T-helper 2 cell treated with Interferon-gamma antibody and Interleukin-4, amounts not matched to agents 100 ng/mL and 5 ng/mL, for 36 hours (primary cell): ENCODE results near the gene CHPF. TPM values are rescaled to one million over a fixed set of nuclear protein-coding genes. Genes with fewer than 3 reads are reported as not detected.

Source experiments
- intact Hi-C: fragments of 100-400 bp; cut with micrococcal nuclease; formaldehyde crosslinking; loops from one replicate; pipeline ENCODE4 v1.15.1; 2023
- total RNA-seq: library from RNA; stranded (reverse); gene quantifications from 2 replicates; pipeline ENCODE4 v1.2.3, GENCODE V29; 2022

The CHPF gene
- total RNA-seq, 1 donor from 2014 or later: 13.4 TPM

DNA sequence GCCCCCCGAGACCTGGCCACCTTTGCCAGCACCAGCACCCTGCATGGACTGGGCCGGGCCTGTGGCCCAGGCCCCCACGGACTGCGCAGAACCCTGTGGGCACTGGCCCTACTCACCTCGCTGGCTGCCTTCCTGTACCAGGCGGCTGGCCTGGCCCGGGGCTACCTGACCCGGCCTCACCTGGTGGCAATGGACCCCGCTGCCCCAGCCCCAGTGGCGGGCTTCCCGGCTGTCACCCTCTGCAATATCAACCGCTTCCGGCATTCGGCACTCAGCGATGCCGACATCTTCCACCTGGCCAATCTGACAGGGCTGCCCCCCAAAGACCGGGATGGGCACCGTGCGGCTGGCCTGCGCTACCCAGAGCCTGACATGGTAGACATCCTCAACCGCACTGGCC, 28.8 kb downstream of the CHPF start:
- intact Hi-C loops: no loop called here

GRCh38 chr2:219514196-219514761, 29.3 kb downstream of the CHPF start, which contains the start of gene ASIC4:
Gene ASIC4, plus strand, starts transcription at chr2:219514482. Its CDS starts 243 bp downstream, at chr2:219514725.
- intact Hi-C loops: no loop called here

DNA sequence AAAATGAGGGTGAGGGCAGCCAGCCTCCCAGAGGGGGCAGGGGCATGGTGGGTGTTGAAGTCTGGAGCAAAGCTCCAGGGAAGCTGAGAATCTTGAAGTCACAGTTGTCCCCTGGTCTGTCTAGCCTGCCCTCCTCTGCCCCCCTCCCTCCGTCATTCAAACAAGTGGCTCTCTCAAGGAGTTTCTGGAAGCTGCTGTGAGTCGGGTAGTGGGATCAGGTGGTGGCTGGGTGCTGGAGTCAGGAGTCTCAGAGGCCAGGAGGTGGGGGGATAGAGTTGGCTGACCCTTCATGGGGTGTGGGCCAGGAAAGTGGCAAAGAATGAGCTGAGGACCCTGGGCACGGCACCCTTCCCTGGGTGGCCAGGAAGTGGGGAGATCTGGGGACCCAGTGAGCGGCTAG, 29.8 kb downstream of the CHPF start:
- intact Hi-C loops: no loop called here

- intact Hi-C loops: no loop called here
Observed at GRCh38 chr2:219512524-219513216, 30.9 kb downstream of the CHPF start.

DNA sequence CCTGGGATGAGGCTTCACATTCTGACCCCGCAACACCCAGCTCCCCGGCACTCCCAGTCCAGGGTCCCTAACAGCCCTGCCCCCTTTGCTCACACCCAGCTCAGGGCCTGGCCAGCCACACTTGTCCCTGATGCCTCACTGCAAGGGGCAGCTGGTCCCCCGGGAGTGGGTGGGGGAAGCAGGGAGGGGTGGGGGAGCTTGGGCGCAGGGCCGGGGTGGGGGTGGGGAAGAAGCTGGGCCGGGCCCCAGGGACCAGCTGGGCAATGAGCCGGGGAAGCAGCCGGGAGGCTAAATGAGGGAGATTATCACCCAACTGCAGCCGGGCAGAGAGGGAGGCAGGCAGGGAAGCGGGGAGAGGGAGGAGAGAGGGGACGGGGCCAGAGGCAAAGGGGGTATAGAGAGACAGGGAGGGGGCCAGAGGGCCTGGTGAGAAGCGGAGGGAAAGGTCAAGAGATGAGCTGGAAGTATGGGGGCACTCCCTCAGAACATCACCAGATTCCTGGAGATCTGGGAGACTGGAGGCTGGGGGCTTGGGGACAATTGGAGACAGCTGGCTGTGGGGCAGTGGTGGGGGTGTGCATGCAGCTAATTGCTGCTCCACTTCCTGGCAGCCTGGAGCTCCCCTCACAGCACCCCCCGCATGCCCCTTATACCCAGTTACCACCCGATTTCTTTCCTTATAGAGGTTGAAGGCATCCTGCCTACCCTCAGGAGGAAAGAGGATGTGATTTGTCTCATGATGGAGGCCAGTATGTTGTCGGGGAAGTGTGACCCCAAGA, 31.9 kb downstream of the CHPF start:
- intact Hi-C loops: no loop called here

DNA sequence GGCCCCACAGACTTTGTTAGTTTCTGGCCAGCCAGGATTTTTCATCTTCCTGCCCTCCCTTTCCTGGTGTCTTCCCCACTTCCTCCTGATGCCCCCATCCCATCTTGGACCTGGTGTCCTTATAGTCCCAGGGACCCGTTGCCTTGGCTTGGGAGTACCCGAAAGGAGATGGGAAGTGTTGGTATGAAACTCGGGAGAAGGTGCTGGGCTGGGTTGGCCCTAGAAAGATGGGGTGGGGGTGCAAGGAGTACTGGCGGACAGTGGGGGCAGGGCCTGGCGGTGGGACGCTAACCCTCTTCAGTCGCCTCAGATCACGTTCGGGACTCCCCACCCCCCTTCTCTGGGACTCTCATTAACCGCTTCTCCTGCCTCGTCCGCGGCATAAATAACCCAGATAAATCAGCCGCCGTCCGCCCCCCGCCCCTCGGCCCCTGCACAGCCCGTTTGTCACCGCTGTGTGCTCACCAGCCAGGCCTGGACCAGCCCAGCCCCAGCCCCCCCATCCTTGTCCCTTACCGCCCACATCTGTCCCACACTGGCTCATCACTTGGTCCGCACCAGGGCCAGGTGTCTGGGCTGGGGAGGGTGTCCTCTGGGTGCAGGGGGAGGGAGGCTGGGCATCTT, 33.0 kb downstream of the CHPF start:
- intact Hi-C loops: no loop called here

GRCh38 chr2:219509780-219510511, 33.7 kb downstream of the CHPF start:
- intact Hi-C loops: loop anchor here (1.0 kb wide), 1 partner anchor 12 kb away; the partner anchor contains the start of gene GMPPA

DNA sequence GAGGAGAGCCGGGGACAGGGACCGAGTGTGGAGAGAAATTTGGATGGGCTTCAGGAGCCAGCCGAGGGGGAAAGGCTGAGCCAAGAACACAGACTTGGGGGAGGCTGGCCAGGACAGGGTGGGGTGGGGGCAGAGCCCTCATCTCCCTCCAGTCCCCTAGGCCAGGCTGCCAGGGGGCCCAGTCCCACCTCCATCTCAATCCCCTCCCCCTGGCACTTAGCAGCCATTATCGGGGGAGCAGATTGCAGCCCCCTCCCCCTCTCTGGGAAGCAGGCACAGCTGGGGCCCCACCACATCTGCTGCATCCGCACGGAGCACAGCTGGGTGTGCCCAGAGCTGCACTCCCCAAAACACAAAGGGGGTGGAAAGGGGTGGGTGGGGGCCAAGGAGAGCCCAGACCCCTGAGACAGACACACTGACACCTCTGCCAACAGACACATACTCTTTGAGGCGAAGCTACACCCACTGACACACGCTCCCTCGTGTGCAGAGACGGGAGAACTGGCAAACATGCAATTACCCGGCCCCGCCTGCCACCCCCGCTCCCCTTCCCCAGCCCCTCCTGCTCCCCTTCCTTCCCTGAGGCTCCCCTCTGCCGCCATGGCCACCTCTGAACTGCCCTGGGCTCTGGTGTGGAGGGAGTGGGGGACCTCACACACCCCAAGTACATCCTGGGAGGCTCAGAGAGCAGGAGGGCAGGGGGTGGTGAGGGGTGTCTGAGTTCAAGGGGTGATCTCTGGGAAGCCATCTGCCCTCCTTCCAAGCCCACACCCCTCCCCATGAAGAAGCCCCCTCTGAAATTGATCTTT, 34.4 kb downstream of the CHPF start:
- intact Hi-C loops: loop anchor here (1.0 kb wide), 1 partner anchor 11 kb away; the partner anchor contains the start of gene GMPPA

DNA sequence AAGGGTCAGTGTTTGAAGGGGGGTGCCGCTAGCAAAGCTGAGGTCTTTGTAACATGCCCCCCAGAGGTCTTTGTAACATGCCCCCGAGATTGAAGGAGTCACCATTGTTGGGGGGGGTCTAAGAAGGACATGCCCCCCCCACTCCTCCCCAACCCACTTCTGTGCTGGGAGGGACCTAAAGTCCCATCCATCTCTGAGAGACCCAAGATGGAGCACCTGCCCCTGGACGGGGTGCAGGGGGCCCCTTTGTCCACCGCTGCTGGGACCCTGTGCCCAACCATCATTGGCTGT, 35.2 kb downstream of the CHPF start:
- intact Hi-C loops: no loop called here

- intact Hi-C loops: no loop called here
Observed at GRCh38 chr2:219507581-219508443, 35.8 kb downstream of the CHPF start.

GRCh38 chr2:219506802-219507526, 36.6 kb downstream of the CHPF start:
- intact Hi-C loops: no loop called here

- intact Hi-C loops: no loop called here
Observed at GRCh38 chr2:219506153-219506801, 37.3 kb downstream of the CHPF start.

GRCh38 chr2:219505585-219505984, 38.0 kb downstream of the CHPF start:
- intact Hi-C loops: no loop called here

- intact Hi-C loops: no loop called here
Observed at GRCh38 chr2:219502618-219503017, 41.0 kb downstream of the CHPF start.

DNA sequence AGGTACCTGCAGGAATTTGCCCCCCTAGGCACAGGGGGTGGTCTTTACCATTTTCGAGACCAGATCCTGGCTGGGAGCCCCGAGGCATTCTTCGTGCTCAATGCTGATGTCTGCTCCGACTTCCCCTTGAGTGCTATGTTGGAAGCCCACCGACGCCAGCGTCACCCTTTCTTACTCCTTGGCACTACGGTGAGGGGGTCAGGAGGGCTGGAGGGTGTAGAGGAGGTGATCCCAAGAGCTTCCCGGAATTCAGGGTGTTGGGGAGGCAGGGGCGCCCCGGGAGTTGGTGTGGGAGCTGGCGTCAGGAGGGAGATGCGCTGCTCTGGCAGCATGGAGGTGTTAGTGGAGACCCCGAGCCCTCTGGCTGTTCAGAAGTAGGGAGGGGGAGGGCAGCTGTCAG, 41.8 kb downstream of the CHPF start:
- intact Hi-C loops: no loop called here

GRCh38 chr2:219500135-219500534, 43.5 kb downstream of the CHPF start:
- intact Hi-C loops: no loop called here

- intact Hi-C loops: loop anchor here (5.0 to 10.0 kb wide), 3 partner anchors 143 to 787 kb away; partner anchors contain the start of genes DNAJB2 and TTLL4
Observed at GRCh38 chr2:219499555-219499954, 44.1 kb downstream of the CHPF start.

DNA sequence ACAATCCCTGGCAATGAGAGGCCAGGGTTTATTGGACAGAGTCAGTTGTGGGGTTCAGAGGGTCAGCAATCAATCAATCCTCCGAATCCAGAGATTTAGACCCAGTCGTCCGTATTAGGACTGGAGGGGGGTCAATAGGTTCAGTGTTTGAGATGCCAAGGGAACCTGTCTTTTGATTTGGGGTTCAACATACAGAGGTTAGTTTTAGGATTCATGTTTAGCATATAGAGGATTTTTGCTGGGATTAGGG, 44.6 kb downstream of the CHPF start:
- intact Hi-C loops: loop anchor here (5.0 to 10.0 kb wide), 3 partner anchors 143 to 787 kb away; partner anchors contain the start of genes DNAJB2 and TTLL4
